Stimulated activated CD4-positive, alpha-beta T cell treated with anti-CD3 and anti-CD28 coated beads, Interleukin-1b, Interleukin-23, amount 100 ng/mL, for 1 hour (primary cell): ENCODE results near the gene CDK4.

Experiments
- DNase-seq, 2 donors: peaks; one replicate each; pipeline ENCODE4 v3.0.0-alpha.2; 2020; ENCODE audit warnings: low read depth in 2 of 2

CDK4 gene

GRCh38 chr12:57771873-57772428 lies 19.8 kb upstream of the CDK4 start, which contains the start of gene METTL1:
TSS of gene METTL1 (minus strand) at chr12:57772105. CDS start at chr12:57772083, 22 bp downstream.
- DNase-seq, result peak; percentile 60 to 84

GRCh38 chr12:57771236-57771872 lies 19.2 kb upstream of the CDK4 start:
- peak; percentile 34 to 87 for DNase-seq

- DNase-seq, result no peak
These were observed 18.6 kb upstream of the CDK4 start for GRCh38 chr12:57770734-57771133.

GRCh38 chr12:57769594-57769993 lies 17.5 kb upstream of the CDK4 start:
- DNase-seq, result no peak

- no peak for DNase-seq
These were observed 15.8 kb upstream of the CDK4 start for GRCh38 chr12:57767876-57768275.

- DNase-seq, result no peak
These were observed 15.2 kb upstream of the CDK4 start for GRCh38 chr12:57767305-57767698.

- DNase-seq, result no peak
These were observed 14.6 kb upstream of the CDK4 start, which contains the start of gene CYP27B1 for GRCh38 chr12:57766464-57767304. TSS of gene CYP27B1 (minus strand) at chr12:57767078. CDS start at chr12:57767041, 37 bp downstream.

GRCh38 chr12:57765698-57766463 lies 13.8 kb upstream of the CDK4 start:
- DNase-seq, result no peak

- no peak for DNase-seq
These were observed 13.0 kb upstream of the CDK4 start for GRCh38 chr12:57765003-57765697.

GRCh38 chr12:57764662-57765002 lies 12.5 kb upstream of the CDK4 start:
- no peak for DNase-seq

GRCh38 chr12:57763881-57764661 lies 12.0 kb upstream of the CDK4 start:
- no peak for DNase-seq

GRCh38 chr12:57762463-57762862 lies 10.4 kb upstream of the CDK4 start:
- no peak for DNase-seq

- DNase-seq, result no peak
These were observed 9.4 kb upstream of the CDK4 start for GRCh38 chr12:57761391-57761998.

GRCh38 chr12:57760347-57760982 lies 8.4 kb upstream of the CDK4 start:
- DNase-seq, result no peak

GRCh38 chr12:57759360-57759980 lies 7.4 kb upstream of the CDK4 start:
- no peak for DNase-seq

- DNase-seq, result no peak
These were observed 6.6 kb upstream of the CDK4 start for GRCh38 chr12:57758552-57759359.

- no peak for DNase-seq
These were observed 5.7 kb upstream of the CDK4 start for GRCh38 chr12:57757771-57758170.
